ENCODE results near the gene POC1B. TPM values are rescaled to one million over a fixed set of nuclear protein-coding genes. Genes with fewer than 3 reads are reported as not detected.

The POC1B gene
- total RNA-seq, 1 donor from 2014 or later, result 15.8 TPM

DNA sequence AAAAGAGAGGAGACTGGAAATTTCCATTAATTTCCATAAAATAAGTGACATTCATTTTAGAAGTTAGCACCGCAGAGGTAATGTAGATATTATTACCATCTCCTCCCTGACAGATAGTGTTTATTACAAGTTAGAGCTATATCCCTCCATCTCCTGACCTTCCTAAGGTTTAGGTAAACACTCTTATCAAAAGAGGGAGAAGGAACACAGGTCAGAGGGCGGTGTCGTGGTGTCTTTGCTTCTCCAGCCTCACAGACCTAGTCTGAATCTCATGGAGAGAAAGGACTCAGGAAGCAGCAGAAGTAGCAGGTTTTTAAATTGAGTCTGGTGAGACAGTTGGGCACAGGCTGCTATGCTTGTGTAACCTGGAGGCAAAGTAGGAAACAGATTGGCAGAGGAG is 11.5 kb upstream of the POC1B start:
- no peaks in the 10 kb centered on the region for H3K36me3 ChIP-seq
- H3K27me3 ChIP-seq, result no peaks in the 10 kb centered on the region
- no peak overlapping the region for H3K4me3 ChIP-seq
- no peak for DNase-seq
- H3K27ac ChIP-seq, result no peak overlapping the region
- TF ChIP-seq, protein P1, sequence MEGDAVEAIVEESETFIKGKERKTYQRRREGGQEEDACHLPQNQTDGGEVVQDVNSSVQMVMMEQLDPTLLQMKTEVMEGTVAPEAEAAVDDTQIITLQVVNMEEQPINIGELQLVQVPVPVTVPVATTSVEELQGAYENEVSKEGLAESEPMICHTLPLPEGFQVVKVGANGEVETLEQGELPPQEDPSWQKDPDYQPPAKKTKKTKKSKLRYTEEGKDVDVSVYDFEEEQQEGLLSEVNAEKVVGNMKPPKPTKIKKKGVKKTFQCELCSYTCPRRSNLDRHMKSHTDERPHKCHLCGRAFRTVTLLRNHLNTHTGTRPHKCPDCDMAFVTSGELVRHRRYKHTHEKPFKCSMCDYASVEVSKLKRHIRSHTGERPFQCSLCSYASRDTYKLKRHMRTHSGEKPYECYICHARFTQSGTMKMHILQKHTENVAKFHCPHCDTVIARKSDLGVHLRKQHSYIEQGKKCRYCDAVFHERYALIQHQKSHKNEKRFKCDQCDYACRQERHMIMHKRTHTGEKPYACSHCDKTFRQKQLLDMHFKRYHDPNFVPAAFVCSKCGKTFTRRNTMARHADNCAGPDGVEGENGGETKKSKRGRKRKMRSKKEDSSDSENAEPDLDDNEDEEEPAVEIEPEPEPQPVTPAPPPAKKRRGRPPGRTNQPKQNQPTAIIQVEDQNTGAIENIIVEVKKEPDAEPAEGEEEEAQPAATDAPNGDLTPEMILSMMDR (IDR thresholded peaks at IDR 0.05), result no peak
- intact Hi-C loops (cut with DNase I), result loop anchor here (10.0 kb wide), 1 partner anchor 63 kb away; no protein-coding TSS in a partner anchor
- H3K9me3 ChIP-seq, result no peaks in the 10 kb centered on the region
- H3K4me1 ChIP-seq, result no peaks in the 10 kb centered on the region
- no peak for ATAC-seq

DNA sequence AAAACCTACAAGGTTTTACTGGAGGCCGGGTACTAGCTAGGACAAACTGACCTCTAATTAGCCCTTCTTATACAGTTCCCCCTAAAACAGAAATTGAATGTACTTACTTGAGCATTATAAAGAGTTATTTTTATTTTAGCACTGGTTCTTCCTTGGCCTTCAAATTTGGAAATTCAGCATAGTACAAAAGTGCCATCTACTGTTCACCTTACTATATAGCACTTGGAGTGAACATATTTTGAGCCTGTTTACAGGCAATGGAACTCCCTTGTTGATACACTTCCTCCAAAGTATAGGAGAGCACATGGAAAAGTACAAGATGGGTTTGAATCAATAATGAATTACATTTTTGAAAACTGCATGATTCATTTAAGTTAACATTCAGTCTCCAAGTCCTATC is 3.9 kb upstream of the POC1B start:
- DNase-seq, result no peak
- Histone ChIP-seq H3K27ac (no peak overlapping the region), H3K4me3 (no peak overlapping the region), H3K27me3 (no peaks in the 10 kb centered on the region), H3K4me1 (peaks cover 8% of the 10 kb centered on the region), H3K36me3 (no peaks in the 10 kb centered on the region), H3K9me3 (no peaks in the 10 kb centered on the region)
- intact Hi-C loops (cut with DNase I), result loop anchor here (10.0 kb wide), 1 partner anchor 55 kb away; no protein-coding TSS in a partner anchor
- TF ChIP-seq, protein P1 (IDR thresholded peaks at IDR 0.05), result peak; percentile 76
- ATAC-seq, result peak; percentile 51

DNA sequence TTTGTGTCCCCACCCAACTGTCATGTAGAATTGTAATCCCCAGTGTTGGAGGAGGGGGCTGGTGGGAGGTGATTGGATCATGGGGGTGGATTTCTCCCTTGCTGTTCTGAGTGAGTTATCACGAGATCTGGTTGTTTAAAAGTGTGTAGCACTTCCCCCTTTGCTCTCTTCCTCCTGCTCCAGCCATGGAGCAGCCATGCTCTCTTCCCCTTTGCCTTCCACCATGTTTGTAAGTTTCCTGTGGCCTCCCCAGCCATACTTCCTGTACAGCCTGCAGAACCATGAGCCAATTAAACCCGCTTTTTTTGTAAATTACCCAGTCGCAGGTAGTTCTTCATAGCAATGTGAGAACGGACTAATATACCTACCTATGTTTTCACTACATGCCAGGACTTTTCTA is 2.6 kb upstream of the POC1B start:
- intact Hi-C loops (cut with DNase I), result no loop called here
- H3K9me3 ChIP-seq, result no peaks in the 10 kb centered on the region
- TF ChIP-seq, protein P1 (IDR thresholded peaks at IDR 0.05), result no peak
- no peaks in the 10 kb centered on the region for H3K36me3 ChIP-seq
- peaks cover 14% of the 10 kb centered on the region for H3K4me1 ChIP-seq
- H3K4me3 ChIP-seq, result no peak overlapping the region
- DNase-seq (no peak), ATAC-seq (no peak)
- H3K27me3 ChIP-seq, result no peaks in the 10 kb centered on the region
- H3K27ac ChIP-seq, result no peak overlapping the region

DNA sequence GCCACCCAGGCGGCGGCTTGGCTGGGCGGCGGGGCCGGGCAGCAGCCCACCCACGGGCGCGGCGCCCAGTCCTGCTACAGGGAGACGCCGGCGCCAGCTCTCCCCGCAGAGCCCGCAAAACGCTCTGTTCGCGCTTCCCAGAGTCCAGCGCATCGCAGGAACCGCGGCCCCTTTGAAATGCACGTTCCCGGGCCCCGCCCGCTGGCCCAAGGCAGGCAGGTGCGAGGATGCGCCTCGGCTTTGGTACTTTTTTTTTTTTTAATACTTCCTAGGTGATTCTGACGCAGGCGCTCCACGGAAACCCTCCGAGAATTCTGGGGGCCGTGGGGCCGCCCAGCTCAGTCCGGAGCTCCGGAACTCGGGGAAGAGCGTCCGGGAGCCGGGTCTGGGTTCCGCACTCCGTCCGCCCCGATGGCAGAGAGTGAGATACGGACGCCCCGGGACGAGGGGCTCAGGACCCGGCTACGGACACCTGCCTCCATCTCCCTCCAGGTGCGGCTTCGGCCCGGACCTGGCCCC is 483 bp downstream of the POC1B start:
- H3K9me3 ChIP-seq, result no peaks in the 10 kb centered on the region
- H3K27me3 ChIP-seq, result no peaks in the 10 kb centered on the region
- ATAC-seq (peak; percentile 24), DNase-seq (peak; percentile 81)
- H3K4me3 ChIP-seq, result peak overlapping the region; percentile 89
- H3K36me3 ChIP-seq, result no peaks in the 10 kb centered on the region
- intact Hi-C loops (cut with DNase I), result no loop called here
- H3K27ac ChIP-seq, result peak overlapping the region; percentile 89
- TF ChIP-seq, protein P1 (IDR thresholded peaks at IDR 0.05), result no peak
- peaks cover 35% of the 10 kb centered on the region for H3K4me1 ChIP-seq

DNA sequence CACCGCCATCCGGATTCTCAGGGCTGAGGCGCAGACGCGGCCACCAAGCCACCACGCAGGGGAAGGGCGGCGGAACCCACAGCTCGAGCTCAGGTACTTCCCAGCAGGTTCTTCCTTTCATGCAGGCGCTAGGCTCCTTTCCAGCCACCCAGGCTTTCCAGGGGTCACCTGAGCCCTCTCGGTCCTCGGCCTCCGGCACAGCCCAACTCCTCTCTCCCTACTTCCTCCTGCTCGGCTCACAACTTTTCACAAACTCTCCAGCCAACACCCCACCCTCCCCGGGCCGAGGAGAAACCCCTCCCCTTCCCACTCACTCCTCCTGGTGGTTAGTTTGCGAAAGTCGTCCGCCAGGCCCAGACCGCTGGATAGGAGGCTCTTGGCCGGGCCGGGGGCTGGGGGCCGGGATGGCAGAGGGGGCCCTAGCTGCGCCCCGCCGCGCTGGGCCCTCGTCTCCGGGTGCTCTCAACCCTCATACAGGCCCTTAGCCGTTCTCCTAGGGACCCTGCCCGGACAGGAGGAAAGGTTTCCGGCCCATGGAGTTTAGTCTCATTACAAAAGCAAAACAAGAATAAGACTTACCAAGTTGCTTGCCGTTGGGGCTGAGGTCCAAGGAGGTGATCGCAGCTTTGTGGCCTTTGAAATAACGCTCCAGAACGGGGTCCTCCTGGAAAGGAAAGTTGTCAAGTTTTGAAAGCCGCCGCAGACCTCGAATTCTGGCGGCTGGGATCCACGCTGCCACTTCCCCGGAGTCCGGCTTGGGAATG is 1.1 kb downstream of the POC1B start, which contains the start of gene GALNT4:
TSS of gene GALNT4 (minus strand) at position 256 of the 764 bp plus-strand sequence. CDS start at position 9, 247 bp downstream.
- Histone ChIP-seq H3K4me1 (peaks cover 35% of the 10 kb centered on the region), H3K4me3 (peak within 1 kb of the TSS; percentile 89), H3K27ac (peak within 1 kb of the TSS; percentile 89), H3K27me3 (no peaks in the 10 kb centered on the region), H3K9me3 (no peaks in the 10 kb centered on the region), H3K36me3 (no peaks in the 10 kb centered on the region)
- TF ChIP-seq, protein P1 (IDR thresholded peaks at IDR 0.05), result peak; percentile 67
- DNase-seq, result peak; percentile 93
- intact Hi-C loops (cut with DNase I), result no loop called here
- peak; percentile 95 for ATAC-seq

Measured in upper lobe of right lung (tissue), 1 donor.